ENCODE data around the gene OBI1.

Gene OBI1

GRCh38 chr13:78576261-78576660, 82.7 kb downstream of the OBI1 start:
- Histone ChIP-seq H3K4me3 (ENCODE audit: low read length) (no peak overlapping the region), H3K27me3 (ENCODE audit: low read depth, low read length) (no peaks in the 10 kb centered on the region), H3K79me2 (ENCODE audit: low read length) (no peaks in the 10 kb centered on the region), H4K20me1 (ENCODE audit: insufficient read depth, low read length) (no peaks in the 10 kb centered on the region), H3K4me1 (ENCODE audit: low read length) (no peaks in the 10 kb centered on the region), H3K36me3 (replicated peaks; ENCODE audit: low read depth, low read length) (no peaks in the 10 kb centered on the region), H3K27ac (ENCODE audit: low read length) (no peak overlapping the region), H3K9me3 (ENCODE audit: insufficient read depth, low read length) (no peaks in the 10 kb centered on the region), H3K4me2 (ENCODE audit: low read length) (no peak overlapping the region), H3K9ac (ENCODE audit: low read length) (no peak overlapping the region), H2AFZ (ENCODE audit: low read depth, low read length) (no peak overlapping the region)
- TF ChIP-seq CTCF (IDR thresholded peaks at IDR 0.05; ENCODE audit: low read depth, low read length) (no peak), EZH2phosphoT487 (IDR thresholded peaks at IDR 0.05; ENCODE audit: low read depth) (no peak)

- Histone ChIP-seq H3K27me3 (ENCODE audit: low read depth, low read length) (no peaks in the 10 kb centered on the region), H3K9ac (ENCODE audit: low read length) (no peak overlapping the region), H3K27ac (ENCODE audit: low read length) (no peak overlapping the region), H3K4me3 (ENCODE audit: low read length) (no peak overlapping the region), H3K36me3 (replicated peaks; ENCODE audit: low read depth, low read length) (no peaks in the 10 kb centered on the region), H4K20me1 (ENCODE audit: insufficient read depth, low read length) (no peaks in the 10 kb centered on the region), H3K9me3 (ENCODE audit: insufficient read depth, low read length) (no peaks in the 10 kb centered on the region), H3K79me2 (ENCODE audit: low read length) (no peaks in the 10 kb centered on the region), H2AFZ (ENCODE audit: low read depth, low read length) (no peak overlapping the region), H3K4me1 (ENCODE audit: low read length) (no peaks in the 10 kb centered on the region), H3K4me2 (ENCODE audit: low read length) (no peak overlapping the region)
- TF ChIP-seq EZH2phosphoT487 (IDR thresholded peaks at IDR 0.05; ENCODE audit: low read depth) (no peak), CTCF (IDR thresholded peaks at IDR 0.05; ENCODE audit: low read depth, low read length) (no peak)
These were observed 86.5 kb downstream of the OBI1 start for GRCh38 chr13:78572459-78572858.

- Histone ChIP-seq H3K9ac (ENCODE audit: low read length) (no peak overlapping the region), H3K27ac (ENCODE audit: low read length) (no peak overlapping the region), H3K9me3 (ENCODE audit: insufficient read depth, low read length) (no peaks in the 10 kb centered on the region), H3K27me3 (ENCODE audit: low read depth, low read length) (no peaks in the 10 kb centered on the region), H3K79me2 (ENCODE audit: low read length) (no peaks in the 10 kb centered on the region), H2AFZ (ENCODE audit: low read depth, low read length) (no peak overlapping the region), H4K20me1 (ENCODE audit: insufficient read depth, low read length) (no peaks in the 10 kb centered on the region), H3K36me3 (replicated peaks; ENCODE audit: low read depth, low read length) (no peaks in the 10 kb centered on the region), H3K4me1 (ENCODE audit: low read length) (no peaks in the 10 kb centered on the region), H3K4me3 (ENCODE audit: low read length) (no peak overlapping the region), H3K4me2 (ENCODE audit: low read length) (no peak overlapping the region)
- no peak for TF ChIP-seq CTCF (IDR thresholded peaks at IDR 0.05; ENCODE audit: low read depth, low read length)
- TF ChIP-seq EZH2phosphoT487 (IDR thresholded peaks at IDR 0.05; ENCODE audit: low read depth): no peak
These were observed 89.9 kb downstream of the OBI1 start for GRCh38 chr13:78569029-78569428.

- TF ChIP-seq EZH2phosphoT487 (IDR thresholded peaks at IDR 0.05; ENCODE audit: low read depth) (no peak), CTCF (IDR thresholded peaks at IDR 0.05; ENCODE audit: low read depth, low read length) (no peak)
- no peaks in the 10 kb centered on the region for H4K20me1 ChIP-seq (ENCODE audit: insufficient read depth, low read length)
- no peak overlapping the region for H3K4me2 ChIP-seq (ENCODE audit: low read length)
- H3K36me3 ChIP-seq (replicated peaks; ENCODE audit: low read depth, low read length): no peaks in the 10 kb centered on the region
- H2AFZ ChIP-seq (ENCODE audit: low read depth, low read length): no peak overlapping the region
- no peaks in the 10 kb centered on the region for H3K79me2 ChIP-seq (ENCODE audit: low read length)
- no peak overlapping the region for H3K4me3 ChIP-seq (ENCODE audit: low read length)
- H3K4me1 ChIP-seq (ENCODE audit: low read length): peaks cover 12% of the 10 kb centered on the region
- H3K9me3 ChIP-seq (ENCODE audit: insufficient read depth, low read length): no peaks in the 10 kb centered on the region
- no peaks in the 10 kb centered on the region for H3K27me3 ChIP-seq (ENCODE audit: low read depth, low read length)
- no peak overlapping the region for H3K27ac ChIP-seq (ENCODE audit: low read length)
- H3K9ac ChIP-seq (ENCODE audit: low read length): no peak overlapping the region
These were observed 92.3 kb downstream of the OBI1 start for GRCh38 chr13:78566631-78567030.

Data from OCI-LY3 (cell line).